SK-N-SH (cell line): ENCODE measurements around the gene JMJD8. TPM values are rescaled to one million over a fixed set of nuclear protein-coding genes. Genes with fewer than 3 reads are reported as not detected.

ENCODE experiments used
- CTCF ChIA-PET: fragments of 300-600, 350-600 bp; formaldehyde crosslinking; extraction: SDS; loops from one replicate; lab custom pipeline; 2021; lab: Yijun Ruan, JAX
- POLR2A ChIA-PET: fragments of 350-600 bp; sonication (Branson Sonifier 250); formaldehyde crosslinking; extraction: SDS; loops from one replicate; lab custom pipeline; 2020; ENCODE audit warnings: antibody characterized with exemption, inconsistent platforms; lab: Yijun Ruan, JAX
- DNase-seq: peaks from one replicate; pipeline ENCODE4 v3.0.0; 2012
- H2AFZ ChIP-seq: fragments of 200-600 bp; sonication (generic); 2 replicates; pipeline ENCODE4 v1.8.1; 2016; ENCODE audit warnings: antibody characterized with exemption, mild to moderate bottlenecking, low read depth
- H3F3A ChIP-seq: fragments of 200-600 bp; sonication (generic); replicated peaks from 2 replicates; pipeline ENCODE3; 2016; ENCODE audit warnings: antibody characterized with exemption, mild to moderate bottlenecking; ENCODE audit not compliant: insufficient read depth
- H3K27ac ChIP-seq, 2 experiments: fragments of 200-500 bp in 1 of 2; fragments of 200-600 bp in 1 of 2; sonication (Bioruptor generic) in 1 of 2; sonication (generic), shearing (Covaris generic) in 1 of 2; 2 replicates each; pipeline versions ENCODE4 v1.5.1 to v1.6.1; 2014 to 2016; ENCODE audit warnings: low read depth in 2 of 2, inconsistent platforms in 1 of 2, low read length in 1 of 2, mild to moderate bottlenecking in 1 of 2, mixed read lengths in 1 of 2
- H3K27me3 ChIP-seq: fragments of 200-600 bp; sonication (generic), shearing (Covaris generic); 2 replicates; pipeline ENCODE4 v1.6.1; 2016; ENCODE audit warnings: mixed run types; ENCODE audit not compliant: insufficient read depth
- H3K36me3 ChIP-seq, 2 experiments: fragments of 200-500 bp in 1 of 2; fragments of 200-600 bp in 1 of 2; sonication (Bioruptor generic) in 1 of 2; sonication (generic) in 1 of 2; replicated peaks in 1 of 2; 2 replicates each; pipeline versions ENCODE3 to v1.5.1; 2014 to 2016; ENCODE audit warnings: low read length in 1 of 2, mild to moderate bottlenecking in 1 of 2; ENCODE audit not compliant: insufficient read depth in 2 of 2, control insufficient read depth in 1 of 2
- H3K4me1 ChIP-seq, 2 experiments: fragments of 200-500 bp in 1 of 2; fragments of 200-600 bp in 1 of 2; sonication (Bioruptor generic) in 1 of 2; sonication (generic), shearing (Covaris generic) in 1 of 2; 2 replicates each; pipeline versions ENCODE4 v1.5.1 to v1.6.1; 2014 to 2016; ENCODE audit warnings: low read depth in 1 of 2, low read length in 1 of 2, mixed run types in 1 of 2; ENCODE audit not compliant: insufficient read depth in 2 of 2, control insufficient read depth in 1 of 2
- H3K4me2 ChIP-seq: fragments of 200-600 bp; sonication (generic), shearing (Covaris generic); 2 replicates; pipeline ENCODE4 v1.6.1; 2017; ENCODE audit warnings: mixed run types
- H3K4me3 ChIP-seq, 2 experiments: fragments of 200-500 bp in 1 of 2; fragments of 200-600 bp in 1 of 2; sonication (Bioruptor generic) in 1 of 2; sonication (generic), shearing (Covaris generic) in 1 of 2; 2 replicates each; pipeline versions ENCODE4 v1.5.1 to v1.8.1; 2014 to 2016; ENCODE audit warnings: low read depth in 2 of 2, inconsistent platforms in 1 of 2, low read length in 1 of 2, mild to moderate bottlenecking in 1 of 2, mixed read lengths in 1 of 2, moderate library complexity in 1 of 2
- H3K79me2 ChIP-seq: fragments of 200-600 bp; sonication (generic); 2 replicates; pipeline ENCODE4 v1.8.1; 2017; ENCODE audit warnings: mild to moderate bottlenecking; ENCODE audit not compliant: insufficient read depth
- H3K9ac ChIP-seq: fragments of 200-600 bp; sonication (generic); 2 replicates; pipeline ENCODE4 v1.6.1; 2017; ENCODE audit warnings: mixed run types
- H3K9me2 ChIP-seq: fragments of 200-600 bp; sonication (generic); 2 replicates; pipeline ENCODE4 v1.6.1; 2017; ENCODE audit warnings: mixed run types
- H3K9me3 ChIP-seq: fragments of 200-600 bp; sonication (generic); 2 replicates; pipeline ENCODE4 v1.6.1; 2017; ENCODE audit warnings: mixed run types, mild to moderate bottlenecking, moderate library complexity
- H4K20me1 ChIP-seq: fragments of 200-600 bp; sonication (generic); 2 replicates; pipeline ENCODE4 v1.6.1; 2017; ENCODE audit warnings: mild to moderate bottlenecking, mixed run types; ENCODE audit not compliant: insufficient read depth
- ELF1 ChIP-seq: IDR thresholded peaks from 2 replicates; pipeline ENCODE4 v1.4.0; 2012
- EP300 ChIP-seq, 2 experiments: IDR thresholded peaks; 2 replicates each; pipeline versions ENCODE4 v1.4.0 to v1.6.1; 2012; ENCODE audit warnings: borderline replicate concordance in 1 of 2, low read depth in 1 of 2, low read length in 1 of 2
- GABPA ChIP-seq: IDR thresholded peaks from 2 replicates; pipeline ENCODE4 v1.4.0; 2012; ENCODE audit warnings: low read depth, mild to moderate bottlenecking
- MEF2A ChIP-seq: IDR thresholded peaks from 2 replicates; pipeline ENCODE4 v1.4.0; 2012; ENCODE audit warnings: low read depth, borderline replicate concordance
- NRF1 ChIP-seq: IDR thresholded peaks from 2 replicates; pipeline ENCODE4 v1.6.1; 2012; ENCODE audit warnings: low read depth, mild to moderate bottlenecking, low read length
- POLR2AphosphoS5 ChIP-seq: IDR thresholded peaks from 2 replicates; pipeline ENCODE4 v1.6.1; 2012; ENCODE audit warnings: low read depth, low read length
- RCOR1 ChIP-seq: fragments of 150-350 bp; IDR thresholded peaks from 2 replicates; pipeline ENCODE4 v1.6.1; 2017; ENCODE audit warnings: antibody characterized with exemption, low read length
- RFX5 ChIP-seq: IDR thresholded peaks from 2 replicates; pipeline ENCODE4 v1.6.1; 2012; ENCODE audit warnings: mild to moderate bottlenecking, improper control_type of control experiment, low read length
- RXRA ChIP-seq: IDR thresholded peaks from 2 replicates; pipeline ENCODE4 v1.4.0; 2012; ENCODE audit warnings: low read depth, mild to moderate bottlenecking, borderline replicate concordance
- SIN3A ChIP-seq: IDR thresholded peaks from 2 replicates; pipeline ENCODE4 v1.6.1; 2012; ENCODE audit warnings: low read depth, mild to moderate bottlenecking, low read length, moderate library complexity, borderline replicate concordance
- TCF12 ChIP-seq: IDR thresholded peaks from 2 replicates; pipeline ENCODE4 v1.4.0; 2012
- TEAD4 ChIP-seq: IDR thresholded peaks from 2 replicates; pipeline ENCODE4 v1.4.0; 2012; ENCODE audit warnings: mild to moderate bottlenecking, borderline replicate concordance; ENCODE audit not compliant: insufficient read depth
- WGBS: methylation state at CpG from one replicate; pipeline ENCODE4 v1.1.6; 2017; ENCODE audit warnings: low lambda C conversion rate; 5-methylcytosine and 5-hydroxymethylcytosine counted together
- polyA plus RNA-seq, 3 experiments: library from polyadenylated mRNA; depleted of rRNA; stranded (reverse); fragments of >200 nt; gene quantifications; 2 replicates each; pipeline ENCODE4 v1.2.3, GENCODE V29; 2012
- TF ChIP-seq, protein P1 (sequence below): fragments of 200-600 bp; sonication (generic); IDR thresholded peaks from 2 replicates; pipeline ENCODE4 v1.6.1; 2017; ENCODE audit warnings: antibody characterized with exemption, mild to moderate bottlenecking, moderate library complexity
- TF ChIP-seq, protein P2 (sequence below): IDR thresholded peaks from 2 replicates; pipeline ENCODE4 v1.4.0; 2012; ENCODE audit warnings: low read depth, borderline replicate concordance
- TF ChIP-seq, protein P3 (sequence below): IDR thresholded peaks from 2 replicates; pipeline ENCODE4 v1.4.0; 2012; ENCODE audit warnings: low read depth, borderline replicate concordance
- TF ChIP-seq, protein P4 (sequence below): fragments of 150-350 bp; IDR thresholded peaks from 2 replicates; pipeline ENCODE4 v1.6.1; 2017; ENCODE audit warnings: antibody characterized with exemption, low read length, low read depth, borderline replicate concordance

Gene JMJD8
- polyA plus RNA-seq, 1 of the 3 experiments (the other 2 are of a cell fraction), result 67.0 TPM

DNA sequence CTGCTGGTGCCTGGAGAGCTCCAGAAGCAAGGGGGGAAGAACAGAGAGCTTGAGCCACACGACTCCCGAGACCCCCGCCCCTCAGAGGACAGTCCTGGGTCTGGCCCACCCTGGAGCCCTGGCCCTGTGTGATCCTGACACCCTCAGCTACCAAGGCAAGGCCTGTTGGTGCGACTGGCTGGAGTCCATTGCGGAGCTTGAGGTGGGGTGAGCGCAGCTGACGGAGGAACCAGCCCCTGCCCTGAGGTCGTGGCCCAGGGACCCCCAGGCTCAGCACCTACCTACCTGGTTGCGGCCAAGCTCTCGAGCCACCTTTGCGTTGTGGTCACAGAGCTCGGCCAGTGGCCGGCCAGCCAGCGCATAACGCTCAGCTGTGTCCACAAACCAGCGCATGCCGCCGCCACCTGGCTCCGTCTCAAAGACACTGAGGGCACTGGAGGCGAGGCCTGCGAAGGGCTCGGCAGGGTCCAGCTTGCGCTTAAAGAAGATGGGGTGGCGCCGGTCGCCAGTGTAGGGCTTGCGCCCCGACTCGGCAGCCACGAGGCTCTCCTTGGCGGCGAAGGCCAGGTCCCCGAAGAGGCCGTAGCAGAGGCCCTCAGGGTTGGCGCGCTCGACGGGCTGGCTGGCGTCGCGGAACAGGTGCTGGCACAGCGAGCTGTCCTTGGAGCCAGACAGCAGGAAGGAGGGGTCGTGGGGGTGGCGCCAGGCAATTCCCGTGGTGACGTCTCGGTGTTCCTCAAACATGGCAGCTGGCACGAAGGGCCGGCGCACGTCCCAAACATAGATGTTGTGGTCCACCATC is 2.5 kb upstream of the JMJD8 start:
- no peaks in the 10 kb centered on the region for H3K9me2 ChIP-seq
- H3K4me3 ChIP-seq, result no peak overlapping the region
- H3K4me2 ChIP-seq, result no peak overlapping the region
- TF ChIP-seq MEF2A (no peak), EP300 (IDR thresholded peaks at IDR 0.05; ENCODE audit: borderline replicate concordance in 1 of 2, low read depth in 1 of 2, low read length in 1 of 2) (no peak), NRF1 (no peak), GABPA (no peak), RCOR1 (no peak), SIN3A (no peak), RFX5 (no peak), POLR2AphosphoS5 (no peak), RXRA (no peak), ELF1 (no peak), TEAD4 (no peak), TCF12 (no peak)
- TF ChIP-seq, protein P1, sequence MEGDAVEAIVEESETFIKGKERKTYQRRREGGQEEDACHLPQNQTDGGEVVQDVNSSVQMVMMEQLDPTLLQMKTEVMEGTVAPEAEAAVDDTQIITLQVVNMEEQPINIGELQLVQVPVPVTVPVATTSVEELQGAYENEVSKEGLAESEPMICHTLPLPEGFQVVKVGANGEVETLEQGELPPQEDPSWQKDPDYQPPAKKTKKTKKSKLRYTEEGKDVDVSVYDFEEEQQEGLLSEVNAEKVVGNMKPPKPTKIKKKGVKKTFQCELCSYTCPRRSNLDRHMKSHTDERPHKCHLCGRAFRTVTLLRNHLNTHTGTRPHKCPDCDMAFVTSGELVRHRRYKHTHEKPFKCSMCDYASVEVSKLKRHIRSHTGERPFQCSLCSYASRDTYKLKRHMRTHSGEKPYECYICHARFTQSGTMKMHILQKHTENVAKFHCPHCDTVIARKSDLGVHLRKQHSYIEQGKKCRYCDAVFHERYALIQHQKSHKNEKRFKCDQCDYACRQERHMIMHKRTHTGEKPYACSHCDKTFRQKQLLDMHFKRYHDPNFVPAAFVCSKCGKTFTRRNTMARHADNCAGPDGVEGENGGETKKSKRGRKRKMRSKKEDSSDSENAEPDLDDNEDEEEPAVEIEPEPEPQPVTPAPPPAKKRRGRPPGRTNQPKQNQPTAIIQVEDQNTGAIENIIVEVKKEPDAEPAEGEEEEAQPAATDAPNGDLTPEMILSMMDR, result no peak
- TF ChIP-seq, protein P2, sequence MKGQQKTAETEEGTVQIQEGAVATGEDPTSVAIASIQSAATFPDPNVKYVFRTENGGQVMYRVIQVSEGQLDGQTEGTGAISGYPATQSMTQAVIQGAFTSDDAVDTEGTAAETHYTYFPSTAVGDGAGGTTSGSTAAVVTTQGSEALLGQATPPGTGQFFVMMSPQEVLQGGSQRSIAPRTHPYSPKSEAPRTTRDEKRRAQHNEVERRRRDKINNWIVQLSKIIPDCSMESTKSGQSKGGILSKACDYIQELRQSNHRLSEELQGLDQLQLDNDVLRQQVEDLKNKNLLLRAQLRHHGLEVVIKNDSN, result no peak
- TF ChIP-seq, protein P3, sequence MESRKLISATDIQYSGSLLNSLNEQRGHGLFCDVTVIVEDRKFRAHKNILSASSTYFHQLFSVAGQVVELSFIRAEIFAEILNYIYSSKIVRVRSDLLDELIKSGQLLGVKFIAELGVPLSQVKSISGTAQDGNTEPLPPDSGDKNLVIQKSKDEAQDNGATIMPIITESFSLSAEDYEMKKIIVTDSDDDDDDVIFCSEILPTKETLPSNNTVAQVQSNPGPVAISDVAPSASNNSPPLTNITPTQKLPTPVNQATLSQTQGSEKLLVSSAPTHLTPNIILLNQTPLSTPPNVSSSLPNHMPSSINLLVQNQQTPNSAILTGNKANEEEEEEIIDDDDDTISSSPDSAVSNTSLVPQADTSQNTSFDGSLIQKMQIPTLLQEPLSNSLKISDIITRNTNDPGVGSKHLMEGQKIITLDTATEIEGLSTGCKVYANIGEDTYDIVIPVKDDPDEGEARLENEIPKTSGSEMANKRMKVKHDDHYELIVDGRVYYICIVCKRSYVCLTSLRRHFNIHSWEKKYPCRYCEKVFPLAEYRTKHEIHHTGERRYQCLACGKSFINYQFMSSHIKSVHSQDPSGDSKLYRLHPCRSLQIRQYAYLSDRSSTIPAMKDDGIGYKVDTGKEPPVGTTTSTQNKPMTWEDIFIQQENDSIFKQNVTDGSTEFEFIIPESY, result no peak
- TF ChIP-seq, protein P4, sequence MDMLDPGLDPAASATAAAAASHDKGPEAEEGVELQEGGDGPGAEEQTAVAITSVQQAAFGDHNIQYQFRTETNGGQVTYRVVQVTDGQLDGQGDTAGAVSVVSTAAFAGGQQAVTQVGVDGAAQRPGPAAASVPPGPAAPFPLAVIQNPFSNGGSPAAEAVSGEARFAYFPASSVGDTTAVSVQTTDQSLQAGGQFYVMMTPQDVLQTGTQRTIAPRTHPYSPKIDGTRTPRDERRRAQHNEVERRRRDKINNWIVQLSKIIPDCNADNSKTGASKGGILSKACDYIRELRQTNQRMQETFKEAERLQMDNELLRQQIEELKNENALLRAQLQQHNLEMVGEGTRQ, result no peak
- no peak overlapping the region for H3K27ac ChIP-seq
- ChIA-PET POLR2A (no interaction called here), CTCF (interaction anchor here (0.6 to 5.9 kb wide), 18 partner anchors 10 to 355 kb away, joined by 3 to 38 read pairs (median 4); partner anchors contain the start of genes ANTKMT, RHBDL1 and RHOT2)
- peaks cover 13% of the 10 kb centered on the region for H4K20me1 ChIP-seq
- peaks cover 33% of the 10 kb centered on the region for H3K79me2 ChIP-seq
- DNase-seq, result no peak
- H3K36me3 ChIP-seq, result peaks cover 11 to 34% of the 10 kb centered on the region in 2 experiments
- H3K27me3 ChIP-seq, result no peaks in the 10 kb centered on the region
- H3K9ac ChIP-seq, result no peak overlapping the region
- H3K4me1 ChIP-seq, result peaks cover 12 to 52% of the 10 kb centered on the region in 2 experiments; a peak in 3 of 4 replicates
- peaks cover 4% of the 10 kb centered on the region for H3F3A ChIP-seq
- no peaks in the 10 kb centered on the region for H3K9me3 ChIP-seq
- no peak overlapping the region for H2AFZ ChIP-seq
- 98% methylated on average over 33 of the region's 51 CpGs for WGBS
